ENCODE results near the gene LRRC8E. TPM values are rescaled to one million over a fixed set of nuclear protein-coding genes. Genes with fewer than 3 reads are reported as not detected.
"Not testable (repeated sequence)": the region's sequence is repeated elsewhere in the genome, so short reads cannot be mapped to it uniquely, and the experiment has no call there.

Gene LRRC8E
- total RNA-seq, 1 experiment from 2014 or later: not detected

DNA sequence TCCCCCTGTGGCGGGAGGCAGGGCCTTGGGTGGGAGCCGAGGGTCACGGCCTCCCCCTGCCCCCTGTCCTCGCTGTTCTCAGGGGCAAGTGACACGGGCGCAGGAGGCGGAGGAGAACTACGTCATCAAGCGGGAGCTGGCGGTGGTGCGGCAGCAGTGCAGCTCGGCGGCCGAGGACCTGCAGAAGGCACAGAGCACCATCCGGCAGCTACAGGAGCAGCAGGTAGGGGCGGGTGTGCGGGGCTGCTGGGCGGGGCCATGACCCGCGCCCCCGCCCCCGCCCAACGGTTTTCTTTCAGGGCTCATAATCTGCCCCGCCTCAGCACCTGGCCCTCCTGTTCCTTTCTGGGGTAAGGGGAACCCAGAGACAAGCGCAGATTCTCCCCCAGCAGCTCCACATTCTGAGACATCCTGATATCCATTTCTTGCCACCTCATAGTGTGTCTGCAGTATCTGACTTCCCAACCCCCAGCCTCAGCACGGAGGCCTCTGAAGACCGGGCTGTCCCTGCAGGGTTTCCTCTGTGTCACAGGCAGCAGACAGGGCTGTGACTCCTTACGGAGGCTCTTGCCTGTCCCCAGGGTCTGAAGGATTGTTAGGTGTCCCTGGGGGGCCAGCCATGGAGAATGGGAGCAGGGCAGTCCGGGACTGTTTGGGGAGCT lies 30.1 kb upstream of the LRRC8E start:
- Histone ChIP-seq H3K9me3 (ENCODE audit: low read length) (no peaks in the 10 kb centered on the region), H3K9ac (ENCODE audit: low read length) (peak overlapping the region; percentile 30; the same call in 1 of the 2 replicates), H3K4me3 (ENCODE audit: low read length) (no peak overlapping the region; the same call in 1 of the 2 replicates), H2AFZ (ENCODE audit: low read length) (no peak overlapping the region), H3K4me2 (ENCODE audit: low read depth, low read length, poor library complexity, severe bottlenecking) (peak overlapping the region; percentile 35), H4K20me1 (ENCODE audit: insufficient read depth, low read depth, low read length) (no peaks in the 10 kb centered on the region), H3K27ac (ENCODE audit: low read length) (no peak overlapping the region), H3K79me2 (ENCODE audit: low read length) (no peaks in the 10 kb centered on the region), H3K4me1 (ENCODE audit: low read length) (no peaks in the 10 kb centered on the region), H3K9me2 (replicated peaks; ENCODE audit: insufficient read depth, low read length) (no peaks in the 10 kb centered on the region), H3K36me3 (ENCODE audit: insufficient read depth, low read length) (no peaks in the 10 kb centered on the region), H3K27me3 (ENCODE audit: low read length) (no peaks in the 10 kb centered on the region)
- peak; percentile 61 for DNase-seq

- H3K79me2 ChIP-seq (ENCODE audit: low read length); H3K36me3 ChIP-seq (ENCODE audit: insufficient read depth, low read length); H3K27ac ChIP-seq (ENCODE audit: low read length); H3K27me3 ChIP-seq (ENCODE audit: low read length); H3K9me2 ChIP-seq (replicated peaks; ENCODE audit: insufficient read depth, low read length); H3K4me3 ChIP-seq (ENCODE audit: low read length); H3K4me1 ChIP-seq (ENCODE audit: low read length); H2AFZ ChIP-seq (ENCODE audit: low read length); H3K9me3 ChIP-seq (ENCODE audit: low read length); DNase-seq; H4K20me1 ChIP-seq (ENCODE audit: insufficient read depth, low read depth, low read length); H3K9ac ChIP-seq (ENCODE audit: low read length); H3K4me2 ChIP-seq (ENCODE audit: low read depth, low read length, poor library complexity, severe bottlenecking): not testable (repeated sequence)
These were observed 29.2 kb upstream of the LRRC8E start for GRCh38 chr19:7859087-7859486.

DNA sequence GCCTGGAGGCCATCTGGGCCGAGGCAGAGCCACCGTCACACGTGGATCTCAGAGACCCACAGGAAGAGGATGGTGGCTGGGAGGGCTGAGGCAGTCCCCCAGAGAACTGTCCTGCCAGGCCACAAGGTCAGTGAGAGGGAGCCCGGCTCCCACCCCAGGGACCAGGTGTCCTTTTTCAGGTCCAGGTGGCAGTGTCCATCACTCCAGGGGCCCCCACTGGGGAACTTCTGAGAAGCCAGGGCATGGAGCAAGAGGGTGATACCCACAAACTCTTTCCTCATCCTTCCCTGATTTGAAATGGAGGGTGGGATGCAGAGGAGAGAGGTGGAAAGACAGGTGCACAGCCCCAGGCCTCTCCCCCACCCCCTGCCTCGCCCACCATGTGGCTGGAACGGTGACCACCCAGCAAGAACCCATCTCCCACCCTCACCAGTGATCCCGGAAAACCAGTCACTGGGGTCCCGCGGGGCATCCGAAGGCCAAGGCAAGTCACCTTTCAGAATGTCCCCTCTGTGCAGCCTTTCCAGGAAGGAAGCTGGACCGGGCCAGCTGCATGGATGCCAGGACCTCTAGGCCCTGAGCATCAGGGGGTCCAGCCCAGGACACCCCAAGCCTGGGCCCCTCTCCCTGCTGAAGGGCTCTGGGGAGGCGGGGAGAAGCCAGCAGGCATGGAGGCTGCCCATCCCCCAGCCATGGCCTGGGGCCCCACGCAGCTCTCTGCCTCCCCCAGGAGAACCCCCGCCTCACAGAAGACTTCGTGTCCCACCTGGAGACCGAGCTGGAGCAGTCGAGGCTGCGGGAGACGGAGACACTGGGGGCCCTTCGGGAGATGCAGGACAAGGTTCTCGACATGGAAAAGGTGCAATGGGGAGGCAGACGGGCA lies 28.2 kb upstream of the LRRC8E start:
- no peaks in the 10 kb centered on the region for H4K20me1 ChIP-seq (ENCODE audit: insufficient read depth, low read depth, low read length)
- H3K27ac ChIP-seq (ENCODE audit: low read length): no peak overlapping the region
- no peak overlapping the region for H3K4me3 ChIP-seq (ENCODE audit: low read length)
- no peaks in the 10 kb centered on the region for H3K9me3 ChIP-seq (ENCODE audit: low read length)
- no peaks in the 10 kb centered on the region for H3K4me1 ChIP-seq (ENCODE audit: low read length)
- no peak for DNase-seq
- no peaks in the 10 kb centered on the region for H3K36me3 ChIP-seq (ENCODE audit: insufficient read depth, low read length)
- H3K9ac ChIP-seq (ENCODE audit: low read length): no peak overlapping the region
- H2AFZ ChIP-seq (ENCODE audit: low read length): no peak overlapping the region
- no peaks in the 10 kb centered on the region for H3K27me3 ChIP-seq (ENCODE audit: low read length)
- no peak overlapping the region for H3K4me2 ChIP-seq (ENCODE audit: low read depth, low read length, poor library complexity, severe bottlenecking)
- no peaks in the 10 kb centered on the region for H3K79me2 ChIP-seq (ENCODE audit: low read length)
- no peaks in the 10 kb centered on the region for H3K9me2 ChIP-seq (replicated peaks; ENCODE audit: insufficient read depth, low read length)

DNA sequence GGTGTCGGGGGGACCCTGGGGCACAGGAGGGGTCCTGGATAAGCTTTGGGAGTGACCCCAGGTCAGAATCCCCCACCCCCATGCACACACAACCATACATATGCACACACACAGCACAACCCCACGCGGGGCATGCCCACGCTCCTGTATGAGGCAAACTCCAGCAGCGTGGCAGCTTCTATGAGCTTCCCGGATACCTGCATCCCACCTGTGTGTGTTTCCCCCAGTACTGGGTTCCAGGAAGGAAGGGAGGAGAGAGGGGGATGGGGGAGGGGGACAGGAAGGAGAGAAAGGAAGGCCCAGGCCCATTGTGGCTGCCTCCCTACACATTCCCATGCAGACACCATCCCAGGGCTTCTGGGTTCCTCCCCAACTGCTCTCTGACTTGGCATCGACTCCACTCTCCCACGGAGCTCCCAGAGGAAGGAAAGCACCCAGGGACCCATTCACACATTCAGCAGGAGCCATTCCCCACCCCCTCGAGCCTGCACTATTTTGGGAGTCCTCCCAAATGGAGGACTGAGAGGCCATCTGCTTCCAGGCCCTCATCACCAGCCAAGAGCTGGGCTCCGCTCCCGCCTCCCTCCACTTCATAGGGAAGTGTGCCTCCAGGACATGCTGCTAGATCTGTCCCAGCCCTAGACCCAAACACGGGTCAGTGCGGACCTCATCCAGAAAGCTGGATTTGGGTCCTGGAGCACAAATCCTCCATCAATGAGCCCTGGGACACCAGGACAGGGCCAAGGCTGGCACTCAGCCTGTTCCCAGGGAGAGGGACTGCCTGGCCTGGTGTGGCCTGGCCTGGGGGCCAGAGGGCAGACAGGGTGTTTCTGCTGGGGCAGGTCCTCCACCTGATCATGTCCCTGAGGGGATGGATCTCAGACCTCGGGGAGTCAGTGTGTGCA lies 27.3 kb upstream of the LRRC8E start:
- H3K36me3 ChIP-seq (ENCODE audit: insufficient read depth, low read length): no peaks in the 10 kb centered on the region
- H3K27ac ChIP-seq (ENCODE audit: low read length): no peak overlapping the region
- H3K9me3 ChIP-seq (ENCODE audit: low read length): no peaks in the 10 kb centered on the region
- H3K4me2 ChIP-seq (ENCODE audit: low read depth, low read length, poor library complexity, severe bottlenecking): no peak overlapping the region
- H3K9ac ChIP-seq (ENCODE audit: low read length): no peak overlapping the region
- DNase-seq: no peak
- H2AFZ ChIP-seq (ENCODE audit: low read length): no peak overlapping the region
- no peaks in the 10 kb centered on the region for H3K79me2 ChIP-seq (ENCODE audit: low read length)
- no peaks in the 10 kb centered on the region for H3K27me3 ChIP-seq (ENCODE audit: low read length)
- H4K20me1 ChIP-seq (ENCODE audit: insufficient read depth, low read depth, low read length): no peaks in the 10 kb centered on the region
- no peaks in the 10 kb centered on the region for H3K9me2 ChIP-seq (replicated peaks; ENCODE audit: insufficient read depth, low read length)
- no peaks in the 10 kb centered on the region for H3K4me1 ChIP-seq (ENCODE audit: low read length)
- no peak overlapping the region for H3K4me3 ChIP-seq (ENCODE audit: low read length)

- no peaks in the 10 kb centered on the region for H3K4me1 ChIP-seq (ENCODE audit: low read length)
- H3K27ac ChIP-seq (ENCODE audit: low read length): no peak overlapping the region
- no peaks in the 10 kb centered on the region for H3K9me2 ChIP-seq (replicated peaks; ENCODE audit: insufficient read depth, low read length)
- H3K4me2 ChIP-seq (ENCODE audit: low read depth, low read length, poor library complexity, severe bottlenecking): no peak overlapping the region
- H3K27me3 ChIP-seq (ENCODE audit: low read length): no peaks in the 10 kb centered on the region
- H3K79me2 ChIP-seq (ENCODE audit: low read length): no peaks in the 10 kb centered on the region
- H3K9me3 ChIP-seq (ENCODE audit: low read length): no peaks in the 10 kb centered on the region
- H3K4me3 ChIP-seq (ENCODE audit: low read length): no peak overlapping the region
- H4K20me1 ChIP-seq (ENCODE audit: insufficient read depth, low read depth, low read length): no peaks in the 10 kb centered on the region; the same call in 1 of the 2 replicates
- no peak overlapping the region for H2AFZ ChIP-seq (ENCODE audit: low read length)
- no peaks in the 10 kb centered on the region for H3K36me3 ChIP-seq (ENCODE audit: insufficient read depth, low read length)
- no peak overlapping the region for H3K9ac ChIP-seq (ENCODE audit: low read length)
- DNase-seq: no peak
These were observed 26.5 kb upstream of the LRRC8E start for GRCh38 chr19:7861619-7862412.

DNA sequence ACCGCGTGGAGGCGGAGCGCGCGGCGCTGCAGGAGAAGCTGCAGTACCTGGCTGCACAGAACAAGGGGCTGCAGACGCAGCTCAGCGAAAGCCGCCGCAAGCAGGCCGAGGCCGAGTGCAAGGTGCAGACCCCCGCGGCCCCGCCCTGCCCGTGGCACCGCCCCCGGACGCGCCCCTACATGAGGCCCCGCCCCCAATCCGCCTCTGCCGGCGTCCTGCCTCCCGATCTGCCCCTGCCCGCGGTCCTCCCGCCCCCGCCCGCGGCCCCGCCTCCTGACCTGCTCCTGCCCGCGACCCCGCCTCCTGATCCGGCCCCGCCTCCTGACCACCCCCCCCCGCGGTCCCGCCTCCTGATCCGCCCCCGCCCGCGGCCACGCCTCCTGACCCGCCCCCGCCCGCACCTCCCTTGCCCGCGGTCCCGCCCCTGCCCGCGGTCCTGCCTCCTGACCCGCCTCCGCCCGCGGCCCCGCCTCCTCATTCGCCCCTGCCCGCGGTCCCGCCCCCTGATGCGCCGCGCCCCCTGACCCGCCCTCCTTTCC lies 25.8 kb upstream of the LRRC8E start:
- H3K9me3 ChIP-seq (ENCODE audit: low read length): no peaks in the 10 kb centered on the region
- H3K9ac ChIP-seq (ENCODE audit: low read length): no peak overlapping the region
- no peak overlapping the region for H3K27ac ChIP-seq (ENCODE audit: low read length)
- H3K36me3 ChIP-seq (ENCODE audit: insufficient read depth, low read length): no peaks in the 10 kb centered on the region
- no peak overlapping the region for H3K4me2 ChIP-seq (ENCODE audit: low read depth, low read length, poor library complexity, severe bottlenecking)
- H3K4me1 ChIP-seq (ENCODE audit: low read length): no peaks in the 10 kb centered on the region
- H3K9me2 ChIP-seq (replicated peaks; ENCODE audit: insufficient read depth, low read length): no peaks in the 10 kb centered on the region
- H3K27me3 ChIP-seq (ENCODE audit: low read length): no peaks in the 10 kb centered on the region
- H2AFZ ChIP-seq (ENCODE audit: low read length): no peak overlapping the region
- DNase-seq: peak; percentile 52
- H3K79me2 ChIP-seq (ENCODE audit: low read length): no peaks in the 10 kb centered on the region
- no peaks in the 10 kb centered on the region; the same call in 1 of the 2 replicates for H4K20me1 ChIP-seq (ENCODE audit: insufficient read depth, low read depth, low read length)
- H3K4me3 ChIP-seq (ENCODE audit: low read length): no peak overlapping the region

DNA sequence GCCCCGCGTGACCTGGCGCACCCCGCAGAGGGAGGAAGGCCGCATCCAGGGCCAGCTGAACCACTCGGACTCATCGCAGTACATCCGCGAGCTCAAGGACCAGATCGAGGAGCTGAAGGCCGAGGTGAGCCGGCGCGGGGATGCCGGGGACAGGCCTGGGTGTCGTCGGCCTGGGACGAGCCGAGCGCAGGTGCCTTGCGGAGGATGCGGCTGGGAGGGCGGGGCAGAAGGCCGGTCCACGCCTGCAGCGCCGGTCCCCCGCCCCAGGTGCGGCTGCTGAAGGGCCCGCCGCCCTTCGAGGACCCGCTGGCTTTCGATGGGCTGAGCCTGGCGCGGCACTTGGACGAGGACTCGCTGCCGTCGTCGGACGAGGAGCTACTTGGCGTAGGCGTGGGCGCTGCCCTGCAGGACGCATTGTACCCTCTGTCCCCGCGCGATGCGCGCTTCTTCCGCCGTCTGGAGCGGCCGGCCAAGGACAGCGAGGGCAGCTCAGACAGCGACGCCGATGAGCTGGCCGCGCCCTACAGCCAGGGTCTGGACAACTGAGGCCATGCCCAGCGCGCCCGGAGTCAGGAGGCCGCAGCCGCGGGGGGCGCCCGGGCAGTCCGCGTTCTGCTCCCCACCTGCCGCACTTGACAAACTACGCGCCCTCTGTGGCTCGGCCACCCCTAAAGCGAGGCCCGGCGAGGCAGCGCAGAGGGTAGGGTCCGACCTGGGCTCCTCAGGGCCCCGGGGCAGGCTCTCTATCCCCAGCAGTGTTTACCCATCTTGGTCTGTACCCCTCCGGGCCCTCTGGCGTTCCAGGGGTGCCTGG lies 24.9 kb upstream of the LRRC8E start:
- no peak for DNase-seq
- H3K9ac ChIP-seq (ENCODE audit: low read length): no peak overlapping the region
- no peaks in the 10 kb centered on the region for H3K9me2 ChIP-seq (replicated peaks; ENCODE audit: insufficient read depth, low read length)

More for the DNA sequence above, 24.9 kb upstream of the LRRC8E start:
- no peak overlapping the region for H2AFZ ChIP-seq (ENCODE audit: low read length)
- no peaks in the 10 kb centered on the region for H3K36me3 ChIP-seq (ENCODE audit: insufficient read depth, low read length)
- H3K27me3 ChIP-seq (ENCODE audit: low read length): no peaks in the 10 kb centered on the region
- H4K20me1 ChIP-seq (ENCODE audit: insufficient read depth, low read depth, low read length): no peaks in the 10 kb centered on the region; the same call in 1 of the 2 replicates
- H3K27ac ChIP-seq (ENCODE audit: low read length): no peak overlapping the region
- no peak overlapping the region for H3K4me3 ChIP-seq (ENCODE audit: low read length)
- no peak overlapping the region for H3K4me2 ChIP-seq (ENCODE audit: low read depth, low read length, poor library complexity, severe bottlenecking)
- no peaks in the 10 kb centered on the region for H3K9me3 ChIP-seq (ENCODE audit: low read length)
- H3K79me2 ChIP-seq (ENCODE audit: low read length): no peaks in the 10 kb centered on the region
- H3K4me1 ChIP-seq (ENCODE audit: low read length): no peaks in the 10 kb centered on the region
